ENCODE results near the gene POU6F2. TPM values are rescaled to one million over a fixed set of nuclear protein-coding genes. Genes with fewer than 3 reads are reported as not detected.

The POU6F2 gene
- total and polyA plus RNA-seq, 2 experiments from 2014 or later = 7.2 to 7.3 TPM

DNA sequence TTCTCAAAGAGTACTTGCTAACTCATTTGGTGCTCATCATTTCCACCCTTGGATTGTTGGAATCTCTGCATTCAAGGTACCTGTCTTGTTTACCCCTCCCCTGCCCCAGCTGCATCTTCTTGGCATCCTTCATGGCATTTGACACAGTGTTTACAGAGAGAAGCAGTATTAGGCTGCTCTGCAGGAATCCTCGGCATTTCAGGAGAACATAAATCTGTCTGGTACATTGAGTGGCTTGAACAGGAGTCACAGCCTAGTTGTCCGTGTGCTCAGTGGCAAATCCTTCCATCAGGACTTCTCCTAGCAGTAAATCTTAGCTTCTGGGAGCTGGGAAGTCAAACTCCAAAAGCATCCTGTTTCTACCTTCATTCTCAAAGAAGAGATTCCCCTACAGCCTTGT is 451.7 kb downstream of the POU6F2 start (continued):
- TF ChIP-seq, protein P1, sequence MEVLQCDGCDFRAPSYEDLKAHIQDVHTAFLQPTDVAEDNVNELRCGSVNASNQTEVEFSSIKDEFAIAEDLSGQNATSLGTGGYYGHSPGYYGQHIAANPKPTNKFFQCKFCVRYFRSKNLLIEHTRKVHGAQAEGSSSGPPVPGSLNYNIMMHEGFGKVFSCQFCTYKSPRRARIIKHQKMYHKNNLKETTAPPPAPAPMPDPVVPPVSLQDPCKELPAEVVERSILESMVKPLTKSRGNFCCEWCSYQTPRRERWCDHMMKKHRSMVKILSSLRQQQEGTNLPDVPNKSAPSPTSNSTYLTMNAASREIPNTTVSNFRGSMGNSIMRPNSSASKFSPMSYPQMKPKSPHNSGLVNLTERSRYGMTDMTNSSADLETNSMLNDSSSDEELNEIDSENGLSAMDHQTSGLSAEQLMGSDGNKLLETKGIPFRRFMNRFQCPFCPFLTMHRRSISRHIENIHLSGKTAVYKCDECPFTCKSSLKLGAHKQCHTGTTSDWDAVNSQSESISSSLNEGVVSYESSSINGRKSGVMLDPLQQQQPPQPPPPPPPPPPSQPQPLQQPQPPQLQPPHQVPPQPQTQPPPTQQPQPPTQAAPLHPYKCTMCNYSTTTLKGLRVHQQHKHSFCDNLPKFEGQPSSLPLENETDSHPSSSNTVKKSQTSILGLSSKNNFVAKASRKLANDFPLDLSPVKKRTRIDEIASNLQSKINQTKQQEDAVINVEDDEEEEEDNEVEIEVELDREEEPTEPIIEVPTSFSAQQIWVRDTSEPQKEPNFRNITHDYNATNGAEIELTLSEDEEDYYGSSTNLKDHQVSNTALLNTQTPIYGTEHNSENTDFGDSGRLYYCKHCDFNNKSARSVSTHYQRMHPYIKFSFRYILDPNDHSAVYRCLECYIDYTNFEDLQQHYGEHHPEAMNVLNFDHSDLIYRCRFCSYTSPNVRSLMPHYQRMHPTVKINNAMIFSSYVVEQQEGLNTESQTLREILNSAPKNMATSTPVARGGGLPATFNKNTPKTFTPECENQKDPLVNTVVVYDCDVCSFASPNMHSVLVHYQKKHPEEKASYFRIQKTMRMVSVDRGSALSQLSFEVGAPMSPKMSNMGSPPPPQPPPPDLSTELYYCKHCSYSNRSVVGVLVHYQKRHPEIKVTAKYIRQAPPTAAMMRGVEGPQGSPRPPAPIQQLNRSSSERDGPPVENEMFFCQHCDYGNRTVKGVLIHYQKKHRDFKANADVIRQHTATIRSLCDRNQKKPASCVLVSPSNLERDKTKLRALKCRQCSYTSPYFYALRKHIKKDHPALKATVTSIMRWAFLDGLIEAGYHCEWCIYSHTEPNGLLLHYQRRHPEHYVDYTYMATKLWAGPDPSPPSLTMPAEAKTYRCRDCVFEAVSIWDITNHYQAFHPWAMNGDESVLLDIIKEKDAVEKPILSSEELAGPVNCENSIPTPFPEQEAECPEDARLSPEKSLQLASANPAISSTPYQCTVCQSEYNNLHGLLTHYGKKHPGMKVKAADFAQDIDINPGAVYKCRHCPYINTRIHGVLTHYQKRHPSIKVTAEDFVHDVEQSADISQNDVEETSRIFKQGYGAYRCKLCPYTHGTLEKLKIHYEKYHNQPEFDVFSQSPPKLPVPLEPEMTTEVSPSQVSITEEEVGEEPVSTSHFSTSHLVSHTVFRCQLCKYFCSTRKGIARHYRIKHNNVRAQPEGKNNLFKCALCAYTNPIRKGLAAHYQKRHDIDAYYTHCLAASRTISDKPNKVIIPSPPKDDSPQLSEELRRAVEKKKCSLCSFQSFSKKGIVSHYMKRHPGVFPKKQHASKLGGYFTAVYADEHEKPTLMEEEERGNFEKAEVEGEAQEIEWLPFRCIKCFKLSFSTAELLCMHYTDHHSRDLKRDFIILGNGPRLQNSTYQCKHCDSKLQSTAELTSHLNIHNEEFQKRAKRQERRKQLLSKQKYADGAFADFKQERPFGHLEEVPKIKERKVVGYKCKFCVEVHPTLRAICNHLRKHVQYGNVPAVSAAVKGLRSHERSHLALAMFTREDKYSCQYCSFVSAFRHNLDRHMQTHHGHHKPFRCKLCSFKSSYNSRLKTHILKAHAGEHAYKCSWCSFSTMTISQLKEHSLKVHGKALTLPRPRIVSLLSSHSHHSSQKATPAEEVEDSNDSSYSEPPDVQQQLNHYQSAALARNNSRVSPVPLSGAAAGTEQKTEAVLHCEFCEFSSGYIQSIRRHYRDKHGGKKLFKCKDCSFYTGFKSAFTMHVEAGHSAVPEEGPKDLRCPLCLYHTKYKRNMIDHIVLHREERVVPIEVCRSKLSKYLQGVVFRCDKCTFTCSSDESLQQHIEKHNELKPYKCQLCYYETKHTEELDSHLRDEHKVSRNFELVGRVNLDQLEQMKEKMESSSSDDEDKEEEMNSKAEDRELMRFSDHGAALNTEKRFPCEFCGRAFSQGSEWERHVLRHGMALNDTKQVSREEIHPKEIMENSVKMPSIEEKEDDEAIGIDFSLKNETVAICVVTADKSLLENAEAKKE (CRISPR knock-in tag; IDR thresholded peaks at IDR 0.05) = no peak

DNA sequence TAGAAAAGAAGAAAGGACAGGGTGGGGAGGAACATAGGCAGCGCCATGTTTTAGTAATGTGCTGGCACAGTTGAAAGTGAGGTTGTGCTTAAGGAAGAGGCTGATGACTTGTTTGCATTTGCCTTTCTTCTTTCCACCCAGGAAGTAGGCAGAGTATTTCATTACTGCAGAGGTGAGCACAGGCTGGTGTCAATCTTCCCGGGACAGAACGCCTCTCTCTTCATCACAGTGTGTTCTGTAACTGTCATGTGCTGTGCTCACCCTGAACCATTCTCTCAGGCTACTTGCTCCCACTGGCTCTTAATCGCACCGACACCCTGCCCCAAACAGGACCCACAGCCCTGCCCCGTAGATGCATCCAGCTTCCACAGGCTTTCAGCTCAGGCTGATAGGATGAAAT is 452.7 kb downstream of the POU6F2 start:
- Histone ChIP-seq H3K9me2 (ENCODE audit: insufficient read depth) (0 out of 2 replicates have a peak, but pooled peaks cover 5% of the 10 kb centered on the region), H4K20me1 (replicated peaks; ENCODE audit: insufficient read depth) (no peaks in the 10 kb centered on the region), H3F3A (replicated peaks; ENCODE audit: low read depth) (no peaks in the 10 kb centered on the region), H2AFZ (no peak overlapping the region), H3K4me1 (ENCODE audit: insufficient read depth) (peaks cover 11% of the 10 kb centered on the region), H3K36me3 (ENCODE audit: insufficient read depth) (no peaks in the 10 kb centered on the region), H3K79me2 (replicated peaks; ENCODE audit: insufficient read depth) (no peaks in the 10 kb centered on the region), H3K4me2 (no peak overlapping the region), H3K27ac (ENCODE audit: low read depth) (no peak overlapping the region), H3K27me3 (ENCODE audit: insufficient read depth) (no peaks in the 10 kb centered on the region), H3K4me3 (no peak overlapping the region)
- Mint-ChIP-seq H3K27ac (no peak overlapping the region), H3K4me3 (no peak overlapping the region), H3K27me3 (ENCODE audit: insufficient read depth, low read depth, poor library complexity) (peaks cover 1% of the 10 kb centered on the region), H3K9me3 (no peaks in the 10 kb centered on the region; the same call in 2 of the 3 replicates), H3K4me1 (peaks cover 23% of the 10 kb centered on the region), H3K36me3 (ENCODE audit: low read depth) (no peaks in the 10 kb centered on the region)
- no peak for DNase-seq (ENCODE audit: low spot score)
- ATAC-seq = no peak
- no peak for TF ChIP-seq STAT1 (IDR thresholded peaks at IDR 0.05; ENCODE audit: unreplicated experiment)
- TF ChIP-seq, protein P1 (CRISPR knock-in tag; IDR thresholded peaks at IDR 0.05) = no peak
- TF ChIP-seq, protein P2, sequence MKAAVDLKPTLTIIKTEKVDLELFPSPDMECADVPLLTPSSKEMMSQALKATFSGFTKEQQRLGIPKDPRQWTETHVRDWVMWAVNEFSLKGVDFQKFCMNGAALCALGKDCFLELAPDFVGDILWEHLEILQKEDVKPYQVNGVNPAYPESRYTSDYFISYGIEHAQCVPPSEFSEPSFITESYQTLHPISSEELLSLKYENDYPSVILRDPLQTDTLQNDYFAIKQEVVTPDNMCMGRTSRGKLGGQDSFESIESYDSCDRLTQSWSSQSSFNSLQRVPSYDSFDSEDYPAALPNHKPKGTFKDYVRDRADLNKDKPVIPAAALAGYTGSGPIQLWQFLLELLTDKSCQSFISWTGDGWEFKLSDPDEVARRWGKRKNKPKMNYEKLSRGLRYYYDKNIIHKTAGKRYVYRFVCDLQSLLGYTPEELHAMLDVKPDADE (IDR thresholded peaks at IDR 0.05) = no peak
- TF ChIP-seq, protein P3, sequence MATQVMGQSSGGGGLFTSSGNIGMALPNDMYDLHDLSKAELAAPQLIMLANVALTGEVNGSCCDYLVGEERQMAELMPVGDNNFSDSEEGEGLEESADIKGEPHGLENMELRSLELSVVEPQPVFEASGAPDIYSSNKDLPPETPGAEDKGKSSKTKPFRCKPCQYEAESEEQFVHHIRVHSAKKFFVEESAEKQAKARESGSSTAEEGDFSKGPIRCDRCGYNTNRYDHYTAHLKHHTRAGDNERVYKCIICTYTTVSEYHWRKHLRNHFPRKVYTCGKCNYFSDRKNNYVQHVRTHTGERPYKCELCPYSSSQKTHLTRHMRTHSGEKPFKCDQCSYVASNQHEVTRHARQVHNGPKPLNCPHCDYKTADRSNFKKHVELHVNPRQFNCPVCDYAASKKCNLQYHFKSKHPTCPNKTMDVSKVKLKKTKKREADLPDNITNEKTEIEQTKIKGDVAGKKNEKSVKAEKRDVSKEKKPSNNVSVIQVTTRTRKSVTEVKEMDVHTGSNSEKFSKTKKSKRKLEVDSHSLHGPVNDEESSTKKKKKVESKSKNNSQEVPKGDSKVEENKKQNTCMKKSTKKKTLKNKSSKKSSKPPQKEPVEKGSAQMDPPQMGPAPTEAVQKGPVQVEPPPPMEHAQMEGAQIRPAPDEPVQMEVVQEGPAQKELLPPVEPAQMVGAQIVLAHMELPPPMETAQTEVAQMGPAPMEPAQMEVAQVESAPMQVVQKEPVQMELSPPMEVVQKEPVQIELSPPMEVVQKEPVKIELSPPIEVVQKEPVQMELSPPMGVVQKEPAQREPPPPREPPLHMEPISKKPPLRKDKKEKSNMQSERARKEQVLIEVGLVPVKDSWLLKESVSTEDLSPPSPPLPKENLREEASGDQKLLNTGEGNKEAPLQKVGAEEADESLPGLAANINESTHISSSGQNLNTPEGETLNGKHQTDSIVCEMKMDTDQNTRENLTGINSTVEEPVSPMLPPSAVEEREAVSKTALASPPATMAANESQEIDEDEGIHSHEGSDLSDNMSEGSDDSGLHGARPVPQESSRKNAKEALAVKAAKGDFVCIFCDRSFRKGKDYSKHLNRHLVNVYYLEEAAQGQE (IDR thresholded peaks at IDR 0.05; ENCODE audit: unreplicated experiment) = no peak

Data from GM23338 (cell line).